PC-3 (cell line): Measurements from ENCODE around the gene PRDM5. TPM values are rescaled to one million over a fixed set of nuclear protein-coding genes. Genes with fewer than 3 reads are reported as not detected.

Experiments used
- ATAC-seq: fragments of 200-7000 bp; cut with Tn5 transposase; 2 replicates; pipeline ENCODE4 v1.9.1; 2020; ENCODE audit warnings: mild to moderate bottlenecking, moderate library complexity
- BruUV-seq: library from RNA; stranded (reverse); fragments of 400-500 nt; replicated peaks from 2 replicates; lab custom pipeline; 2021; lab: Mats Ljungman, UMichigan
- CTCF ChIA-PET: fragments of 300-600 bp; sonication (Branson Sonifier 250); formaldehyde crosslinking; loops from one replicate; lab custom pipeline; 2022; ENCODE audit warnings: antibody characterized with exemption; lab: Charles Lee
- POLR2A ChIA-PET: fragments of 300-600 bp; sonication (Branson Sonifier 250); formaldehyde crosslinking; loops from one replicate; lab custom pipeline; 2022; ENCODE audit warnings: antibody characterized with exemption; ENCODE audit not compliant: unreplicated experiment; lab: Charles Lee
- DNase-seq: peaks from one replicate; pipeline ENCODE4 v3.0.0-alpha.2; 2015
- H2AFZ ChIP-seq: fragments of 300-600 bp; sonication (generic); 2 replicates; pipeline ENCODE4 v1.6.0; 2016; ENCODE audit warnings: antibody characterized with exemption, low read length
- H3F3A ChIP-seq: fragments of 300-600 bp; sonication (generic); one replicate; pipeline ENCODE4 v1.6.0; 2017; ENCODE audit warnings: antibody characterized with exemption, low read length, control low read depth, mild to moderate bottlenecking; ENCODE audit not compliant: unreplicated experiment
- H3K27ac ChIP-seq: fragments of 300-600 bp; sonication (generic); 2 replicates; pipeline ENCODE4 v1.5.1; 2016; ENCODE audit warnings: mild to moderate bottlenecking, low read length
- H3K27me3 ChIP-seq: fragments of 300-600 bp; sonication (generic); 2 replicates; pipeline ENCODE4 v1.6.1; 2016; ENCODE audit warnings: low read length, mixed read lengths
- H3K36me3 ChIP-seq: fragments of 300-600 bp; sonication (generic); 2 replicates; pipeline ENCODE4 v1.6.1; 2016; ENCODE audit warnings: low read depth, mixed run types, low read length, mixed read lengths
- H3K4me1 ChIP-seq: fragments of 300-600 bp; sonication (generic); 2 replicates; pipeline ENCODE4 v1.5.1; 2016; ENCODE audit warnings: low read length; ENCODE audit not compliant: insufficient read depth
- H3K4me2 ChIP-seq: fragments of 300-600 bp; sonication (generic); 2 replicates; pipeline ENCODE4 v1.6.0; 2016; ENCODE audit warnings: low read length
- H3K4me3 ChIP-seq: fragments of 300-600 bp; sonication (generic); 2 replicates; pipeline ENCODE4 v1.5.1; 2016; ENCODE audit warnings: mild to moderate bottlenecking, low read length, mixed read lengths
- H3K79me2 ChIP-seq: fragments of 300-600 bp; sonication (generic); 2 replicates; pipeline ENCODE4 v1.6.1; 2017; ENCODE audit warnings: low read length, mixed read lengths
- H3K9ac ChIP-seq: fragments of 300-600 bp; sonication (generic); 2 replicates; pipeline ENCODE4 v1.6.0; 2016; ENCODE audit warnings: mild to moderate bottlenecking, low read length
- H3K9me2 ChIP-seq: fragments of 300-600 bp; sonication (generic); replicated peaks from 2 replicates; pipeline ENCODE4 v1.6.1; 2016; ENCODE audit warnings: mixed run types, low read length, mixed read lengths
- H3K9me3 ChIP-seq: fragments of 300-600 bp; sonication (generic); 2 replicates; pipeline ENCODE4 v1.6.1; 2016; ENCODE audit warnings: low read length, mixed read lengths
- H4K20me1 ChIP-seq: fragments of 300-600 bp; sonication (generic); 2 replicates; pipeline ENCODE4 v1.6.1; 2016; ENCODE audit warnings: low read length, mixed read lengths
- EZH2 ChIP-seq: fragments of 300-600 bp; sonication (generic); IDR thresholded peaks from one replicate; pipeline ENCODE4 v1.6.1; 2017; ENCODE audit warnings: antibody characterized with exemption, mild to moderate bottlenecking, low read length; ENCODE audit not compliant: unreplicated experiment
- EZH2phosphoT487 ChIP-seq: fragments of 300-600 bp; sonication (generic); IDR thresholded peaks from 2 replicates; pipeline ENCODE4 v1.6.1; 2018; ENCODE audit warnings: mild to moderate bottlenecking, antibody characterized with exemption, low read length, borderline replicate concordance
- intact Hi-C: fragments of 100-400 bp; cut with micrococcal nuclease; formaldehyde crosslinking; loops from 2 replicates; pipeline ENCODE4 v1.9.0; 2023
- total RNA-seq: library from RNA; depleted of rRNA; stranded (reverse); fragments of >200 nt; gene quantifications from 2 replicates; pipeline ENCODE4 v1.2.3, GENCODE V29; 2014
- TF ChIP-seq, protein P1 (sequence below): fragments of 300-600 bp; sonication (generic); conservative IDR thresholded peaks from 2 replicates; pipeline ENCODE4 v1.5.1; 2017; ENCODE audit warnings: antibody characterized with exemption, low read depth, mild to moderate bottlenecking, low read length

PRDM5 gene
- total RNA-seq, 1 experiment from 2014 or later = 2.4 TPM

DNA sequence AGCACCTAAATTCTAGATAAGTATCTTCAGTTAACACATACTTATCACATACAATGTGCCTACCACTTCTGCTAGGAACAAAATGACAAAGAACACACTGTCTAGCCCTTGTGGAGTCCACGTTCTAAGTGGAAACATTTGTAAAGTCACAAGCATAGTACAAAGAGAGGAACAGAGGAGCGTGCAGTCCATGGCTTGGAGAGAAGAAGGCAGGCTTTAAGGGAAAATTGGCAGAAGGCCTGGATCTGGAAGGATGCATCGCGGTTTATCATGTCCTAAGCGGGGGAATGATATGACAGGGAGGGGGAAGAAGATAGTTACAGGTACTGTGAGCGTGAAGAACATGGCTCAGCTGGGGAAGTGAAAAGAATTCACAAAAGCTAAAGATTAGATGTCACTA, 218.0 kb downstream of the PRDM5 start:
- DNase-seq (no peak), ATAC-seq (no peak)
- Histone ChIP-seq H3K9me2 (no peaks in the 10 kb centered on the region), H3K27me3 (no peaks in the 10 kb centered on the region), H3F3A (no peaks in the 10 kb centered on the region), H3K9me3 (no peaks in the 10 kb centered on the region), H3K4me3 (no peak overlapping the region), H3K36me3 (no peaks in the 10 kb centered on the region), H4K20me1 (no peaks in the 10 kb centered on the region), H3K4me1 (no peaks in the 10 kb centered on the region), H3K79me2 (no peaks in the 10 kb centered on the region), H3K27ac (no peak overlapping the region), H2AFZ (no peak overlapping the region), H3K9ac (no peak overlapping the region), H3K4me2 (no peak overlapping the region)
- no TSS peak for BruUV-seq
- ChIA-PET CTCF (no interaction called here), POLR2A (no interaction called here)
- intact Hi-C loops = no loop called here
- TF ChIP-seq EZH2 (no peak), EZH2phosphoT487 (no peak)
- TF ChIP-seq, protein P1, sequence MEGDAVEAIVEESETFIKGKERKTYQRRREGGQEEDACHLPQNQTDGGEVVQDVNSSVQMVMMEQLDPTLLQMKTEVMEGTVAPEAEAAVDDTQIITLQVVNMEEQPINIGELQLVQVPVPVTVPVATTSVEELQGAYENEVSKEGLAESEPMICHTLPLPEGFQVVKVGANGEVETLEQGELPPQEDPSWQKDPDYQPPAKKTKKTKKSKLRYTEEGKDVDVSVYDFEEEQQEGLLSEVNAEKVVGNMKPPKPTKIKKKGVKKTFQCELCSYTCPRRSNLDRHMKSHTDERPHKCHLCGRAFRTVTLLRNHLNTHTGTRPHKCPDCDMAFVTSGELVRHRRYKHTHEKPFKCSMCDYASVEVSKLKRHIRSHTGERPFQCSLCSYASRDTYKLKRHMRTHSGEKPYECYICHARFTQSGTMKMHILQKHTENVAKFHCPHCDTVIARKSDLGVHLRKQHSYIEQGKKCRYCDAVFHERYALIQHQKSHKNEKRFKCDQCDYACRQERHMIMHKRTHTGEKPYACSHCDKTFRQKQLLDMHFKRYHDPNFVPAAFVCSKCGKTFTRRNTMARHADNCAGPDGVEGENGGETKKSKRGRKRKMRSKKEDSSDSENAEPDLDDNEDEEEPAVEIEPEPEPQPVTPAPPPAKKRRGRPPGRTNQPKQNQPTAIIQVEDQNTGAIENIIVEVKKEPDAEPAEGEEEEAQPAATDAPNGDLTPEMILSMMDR = no peak

DNA sequence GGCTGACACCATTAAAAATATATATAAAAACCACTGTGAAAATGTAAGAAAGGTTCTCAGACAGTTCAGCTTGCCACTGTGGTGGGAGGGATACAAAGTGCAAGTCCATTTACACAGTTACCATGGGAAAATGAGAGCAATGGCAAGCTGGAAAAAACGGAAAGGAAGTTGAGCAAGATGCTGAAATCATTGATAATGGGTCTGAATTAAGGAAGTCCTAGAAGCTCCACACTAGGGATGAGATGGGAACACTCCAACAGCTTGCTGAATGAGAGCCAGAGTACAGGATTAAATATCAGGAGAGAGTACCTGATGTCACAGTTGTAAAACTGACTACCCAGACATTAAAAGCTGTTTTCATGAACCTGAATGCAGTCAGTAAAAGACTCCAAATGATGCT, 218.6 kb downstream of the PRDM5 start:
- H3K27ac ChIP-seq = no peak overlapping the region
- TF ChIP-seq EZH2phosphoT487 (no peak), EZH2 (no peak)
- TF ChIP-seq, protein P1 = no peak
- no peaks in the 10 kb centered on the region for H3K9me3 ChIP-seq
- no peaks in the 10 kb centered on the region for H3K9me2 ChIP-seq
- H3K9ac ChIP-seq = no peak overlapping the region
- no peak overlapping the region for H3K4me3 ChIP-seq
- no TSS peak for BruUV-seq
- H3K27me3 ChIP-seq = no peaks in the 10 kb centered on the region
- DNase-seq = no peak
- no peaks in the 10 kb centered on the region for H3K36me3 ChIP-seq
- H4K20me1 ChIP-seq = no peaks in the 10 kb centered on the region
- ChIA-PET CTCF (no interaction called here), POLR2A (no interaction called here)
- intact Hi-C loops = no loop called here
- no peak overlapping the region for H3K4me2 ChIP-seq
- H3F3A ChIP-seq = no peaks in the 10 kb centered on the region
- H3K4me1 ChIP-seq = no peaks in the 10 kb centered on the region
- H2AFZ ChIP-seq = no peak overlapping the region
- ATAC-seq = no peak
- no peaks in the 10 kb centered on the region for H3K79me2 ChIP-seq

DNA sequence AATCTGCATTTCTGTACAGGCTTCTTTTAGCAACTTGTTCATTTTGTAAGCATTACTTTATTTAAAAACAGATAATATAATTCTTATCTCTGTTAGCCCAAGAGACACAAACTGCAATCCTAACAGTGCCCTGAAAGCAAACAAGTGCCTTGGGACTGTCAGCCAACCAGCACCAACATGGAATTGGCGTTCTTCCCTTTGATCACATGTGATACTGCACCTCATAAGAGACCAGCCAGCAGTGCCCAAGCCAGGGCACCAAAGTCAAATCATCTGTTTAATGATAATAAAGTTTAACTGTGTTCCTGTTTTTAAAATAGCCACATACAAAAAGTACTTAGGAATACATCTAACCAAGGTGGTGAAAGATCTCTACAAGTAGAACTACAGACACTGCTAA, 223.2 kb downstream of the PRDM5 start:
- Histone ChIP-seq H3K27ac (no peak overlapping the region), H2AFZ (no peak overlapping the region), H3F3A (no peaks in the 10 kb centered on the region), H3K4me3 (no peak overlapping the region), H3K4me2 (no peak overlapping the region), H4K20me1 (no peaks in the 10 kb centered on the region), H3K79me2 (no peaks in the 10 kb centered on the region), H3K9ac (no peak overlapping the region), H3K4me1 (peaks cover 17% of the 10 kb centered on the region), H3K9me3 (no peaks in the 10 kb centered on the region), H3K27me3 (no peaks in the 10 kb centered on the region), H3K9me2 (no peaks in the 10 kb centered on the region), H3K36me3 (no peaks in the 10 kb centered on the region)
- TF ChIP-seq, protein P1 = no peak
- no peak for TF ChIP-seq EZH2
- no peak for TF ChIP-seq EZH2phosphoT487
- DNase-seq = no peak
- CTCF ChIA-PET = no interaction called here
- ATAC-seq = no peak
- POLR2A ChIA-PET = no interaction called here
- intact Hi-C loops = no loop called here
- no TSS peak for BruUV-seq
